GM23338 (cell line): Measurements from ENCODE around the gene KCNT1. TPM values are rescaled to one million over a fixed set of nuclear protein-coding genes. Genes with fewer than 3 reads are reported as not detected.

Experiments
- ATAC-seq: fragments of 200-7000 bp; cut with Tn5 transposase; 3 replicates; pipeline ENCODE4 v1.9.1; 2020
- DNase-seq: peaks from one replicate; pipeline ENCODE4 v3.0.0-alpha.2; 2015; ENCODE audit warnings: low spot score
- H2AFZ ChIP-seq: fragments of 200-600 bp; sonication (generic); 2 replicates; pipeline ENCODE4 v1.8.0; 2016; ENCODE audit warnings: antibody characterized with exemption, mild to moderate bottlenecking, moderate library complexity
- H3F3A ChIP-seq: fragments of 200-600 bp; sonication (generic); replicated peaks from 2 replicates; pipeline ENCODE4 v1.8.0; 2017; ENCODE audit warnings: antibody characterized with exemption, mixed run types, low read depth
- H3K27ac ChIP-seq: fragments of 200-600 bp; sonication (generic); 2 replicates; pipeline ENCODE4 v1.6.1; 2016; ENCODE audit warnings: low read depth
- H3K27me3 ChIP-seq: fragments of 200-600 bp; sonication (generic); 2 replicates; pipeline ENCODE4 v1.8.0; 2016; ENCODE audit warnings: mild to moderate bottlenecking, mixed run types, moderate library complexity; ENCODE audit not compliant: insufficient read depth
- H3K36me3 ChIP-seq: fragments of 200-600 bp; sonication (generic); 2 replicates; pipeline ENCODE4 v1.8.0; 2016; ENCODE audit warnings: mild to moderate bottlenecking; ENCODE audit not compliant: insufficient read depth
- H3K4me1 ChIP-seq: fragments of 200-600 bp; sonication (generic); 2 replicates; pipeline ENCODE4 v1.8.0; 2016; ENCODE audit warnings: mild to moderate bottlenecking, moderate library complexity; ENCODE audit not compliant: insufficient read depth
- H3K4me2 ChIP-seq: fragments of 200-600 bp; sonication (generic); 2 replicates; pipeline ENCODE4 v1.7.1; 2017; ENCODE audit warnings: mixed run types
- H3K4me3 ChIP-seq: fragments of 200-600 bp; sonication (generic); 2 replicates; pipeline ENCODE4 v1.6.1; 2016; ENCODE audit warnings: mixed run types
- H3K79me2 ChIP-seq: fragments of 200-600 bp; sonication (generic); replicated peaks from 2 replicates; pipeline ENCODE4 v1.8.0; 2017; ENCODE audit warnings: mild to moderate bottlenecking; ENCODE audit not compliant: insufficient read depth
- H3K9me2 ChIP-seq: fragments of 200-600 bp; sonication (generic); 2 replicates; pipeline ENCODE4 v1.8.0; 2017; ENCODE audit not compliant: insufficient read depth
- H4K20me1 ChIP-seq: fragments of 200-600 bp; sonication (generic); replicated peaks from 2 replicates; pipeline ENCODE4 v1.8.0; 2017; ENCODE audit warnings: mild to moderate bottlenecking; ENCODE audit not compliant: insufficient read depth
- H3K27ac Mint-ChIP-seq: 2 replicates; pipeline ENCODE4 v1.8.0; 2020; ENCODE audit warnings: inconsistent platforms, mild to moderate bottlenecking, moderate library complexity, mixed read lengths
- H3K27me3 Mint-ChIP-seq: 3 replicates; pipeline ENCODE4 v1.8.0; 2022; ENCODE audit warnings: low read depth, mild to moderate bottlenecking, moderate library complexity, mixed read lengths, inconsistent platforms; ENCODE audit not compliant: insufficient read depth, poor library complexity
- H3K36me3 Mint-ChIP-seq: 3 replicates; pipeline ENCODE4 v1.8.0; 2021; ENCODE audit warnings: low read depth, mild to moderate bottlenecking, inconsistent platforms, moderate library complexity, mixed read lengths
- H3K4me1 Mint-ChIP-seq: 3 replicates; pipeline ENCODE4 v1.8.0; 2020; ENCODE audit warnings: mild to moderate bottlenecking, inconsistent platforms, mixed read lengths
- H3K4me3 Mint-ChIP-seq: 3 replicates; pipeline ENCODE4 v1.8.0; 2021; ENCODE audit warnings: moderate library complexity, mild to moderate bottlenecking, inconsistent platforms, mixed read lengths
- H3K9me3 Mint-ChIP-seq: 3 replicates; pipeline ENCODE4 v1.8.0; 2020; ENCODE audit warnings: moderate library complexity, mild to moderate bottlenecking, inconsistent platforms, mixed read lengths
- CREB1 ChIP-seq: fragments of 250-450 bp; sonication (Bioruptor Pico); IDR thresholded peaks from 2 replicates; pipeline ENCODE4 v1.5.0; 2020; ENCODE audit warnings: low read depth, mild to moderate bottlenecking, moderate library complexity
- CTCF ChIP-seq, 2 experiments: fragments of 200-600 bp in 1 of 2; sonication (generic) in 1 of 2; conservative IDR thresholded peaks; 2 replicates each; pipeline versions ENCODE4 v1.5.1 to v1.6.1; 2016 to 2017; ENCODE audit warnings: antibody characterized with exemption in 2 of 2, low read depth in 2 of 2, mild to moderate bottlenecking in 2 of 2, moderate library complexity in 1 of 2
- EZH2 ChIP-seq: fragments of 200-600 bp; sonication (generic); IDR thresholded peaks from one replicate; pipeline ENCODE4 v1.8.0; 2017; ENCODE audit warnings: antibody characterized with exemption, mild to moderate bottlenecking, low read depth; ENCODE audit not compliant: unreplicated experiment
- EZH2phosphoT487 ChIP-seq: fragments of 200-600 bp; sonication (generic); IDR thresholded peaks from one replicate; pipeline ENCODE4 v1.8.1; 2018; ENCODE audit warnings: antibody characterized with exemption; ENCODE audit not compliant: unreplicated experiment
- JUNB ChIP-seq: IDR thresholded peaks from one replicate; pipeline ENCODE4 v1.6.1; 2016; ENCODE audit warnings: antibody characterized with exemption; ENCODE audit not compliant: unreplicated experiment
- NANOG ChIP-seq: IDR thresholded peaks from 2 replicates; pipeline ENCODE4 v1.6.1; 2016; ENCODE audit warnings: antibody characterized with exemption, borderline replicate concordance
- POLR2AphosphoS5 ChIP-seq: IDR thresholded peaks from 2 replicates; pipeline ENCODE4 v1.6.1; 2016; ENCODE audit warnings: antibody characterized with exemption, low read depth
- REST ChIP-seq: IDR thresholded peaks from one replicate; pipeline ENCODE4 v1.6.1; 2018; ENCODE audit warnings: antibody characterized with exemption; ENCODE audit not compliant: unreplicated experiment
- STAT1 ChIP-seq: IDR thresholded peaks from one replicate; pipeline ENCODE4 v1.6.1; 2016; ENCODE audit warnings: antibody characterized with exemption; ENCODE audit not compliant: unreplicated experiment
- ZNF114 ChIP-seq: fragments of 250-450 bp; sonication (Bioruptor Pico); IDR thresholded peaks from 2 replicates; pipeline ENCODE4 v1.5.0; 2020; ENCODE audit warnings: mild to moderate bottlenecking, moderate library complexity
- ZNF331 ChIP-seq: fragments of 250-450 bp; sonication (Bioruptor Pico); IDR thresholded peaks from 2 replicates; pipeline ENCODE4 v1.5.0; 2020; ENCODE audit warnings: low read depth, mild to moderate bottlenecking, moderate library complexity
- ZNF462 ChIP-seq: fragments of 250-450 bp; sonication (Bioruptor Pico); IDR thresholded peaks from 2 replicates; pipeline ENCODE4 v1.5.0; 2020; ENCODE audit warnings: mild to moderate bottlenecking, moderate library complexity
- polyA plus RNA-seq: library from polyadenylated mRNA; unstranded; fragments of >200 nt; fragmentation: Nextera tagmentation; extraction: Ambion mirVana; gene quantifications from 2 replicates; pipeline ENCODE4 v1.2.1, GENCODE V29; 2016
- total RNA-seq: library from RNA; depleted of rRNA; stranded (reverse); fragments of >200 nt; shearing (Covaris generic); gene quantifications from 2 replicates; pipeline ENCODE4 v1.2.3, GENCODE V29; 2014
- TF ChIP-seq, protein P1 (sequence below): IDR thresholded peaks from 2 replicates; pipeline ENCODE4 v1.6.1; 2016; ENCODE audit warnings: antibody characterized with exemption

The KCNT1 gene
- total and polyA plus RNA-seq, 2 experiments from 2014 or later: 0.05 to 0.28 TPM

GRCh38 chr9:135779571-135779970 lies 77.6 kb downstream of the KCNT1 start:
- DNase-seq (no peak), ATAC-seq (no peak)
- no peaks in the 10 kb centered on the region for H3K4me1 Mint-ChIP-seq
- no peaks in the 10 kb centered on the region for H3K36me3 ChIP-seq
- no peaks in the 10 kb centered on the region for H3K9me2 ChIP-seq
- H3K9me3 Mint-ChIP-seq: no peaks in the 10 kb centered on the region
- no peak overlapping the region for H3K27ac ChIP-seq
- H3K27ac Mint-ChIP-seq: no peak overlapping the region
- H2AFZ ChIP-seq: no peak overlapping the region
- no peak overlapping the region for H3K4me3 Mint-ChIP-seq
- no peak overlapping the region for H3K4me3 ChIP-seq
- H3K27me3 ChIP-seq: no peaks in the 10 kb centered on the region
- no peaks in the 10 kb centered on the region for H3K36me3 Mint-ChIP-seq
- H3K4me1 ChIP-seq: no peaks in the 10 kb centered on the region
- TF ChIP-seq CTCF (conservative IDR thresholded peaks at IDR 0.05; ENCODE audit: low read depth in 2 of 2): no peak
- TF ChIP-seq REST: no peak
- TF ChIP-seq EZH2: no peak
- no peak for TF ChIP-seq POLR2AphosphoS5
- TF ChIP-seq JUNB: no peak
- TF ChIP-seq, protein P1, sequence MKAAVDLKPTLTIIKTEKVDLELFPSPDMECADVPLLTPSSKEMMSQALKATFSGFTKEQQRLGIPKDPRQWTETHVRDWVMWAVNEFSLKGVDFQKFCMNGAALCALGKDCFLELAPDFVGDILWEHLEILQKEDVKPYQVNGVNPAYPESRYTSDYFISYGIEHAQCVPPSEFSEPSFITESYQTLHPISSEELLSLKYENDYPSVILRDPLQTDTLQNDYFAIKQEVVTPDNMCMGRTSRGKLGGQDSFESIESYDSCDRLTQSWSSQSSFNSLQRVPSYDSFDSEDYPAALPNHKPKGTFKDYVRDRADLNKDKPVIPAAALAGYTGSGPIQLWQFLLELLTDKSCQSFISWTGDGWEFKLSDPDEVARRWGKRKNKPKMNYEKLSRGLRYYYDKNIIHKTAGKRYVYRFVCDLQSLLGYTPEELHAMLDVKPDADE: no peak
- TF ChIP-seq NANOG: no peak
- TF ChIP-seq ZNF331 (CRISPR knock-in tag): no peak
- TF ChIP-seq STAT1: no peak
- no peak for TF ChIP-seq CREB1 (CRISPR knock-in tag)
- TF ChIP-seq ZNF462: no peak
- TF ChIP-seq EZH2phosphoT487: no peak
- TF ChIP-seq ZNF114: no peak
- H3F3A ChIP-seq: no peaks in the 10 kb centered on the region
- no peak overlapping the region for H3K4me2 ChIP-seq
- H3K27me3 Mint-ChIP-seq: peaks cover 7% of the 10 kb centered on the region
- H3K79me2 ChIP-seq: no peaks in the 10 kb centered on the region
- no peaks in the 10 kb centered on the region for H4K20me1 ChIP-seq
